ENCODE results near the gene NBEA. TPM values are rescaled to one million over a fixed set of nuclear protein-coding genes. Genes with fewer than 3 reads are reported as not detected.

The NBEA gene
- total RNA-seq, 2 experiments from 2014 or later = 0.29 to 0.45 TPM

DNA sequence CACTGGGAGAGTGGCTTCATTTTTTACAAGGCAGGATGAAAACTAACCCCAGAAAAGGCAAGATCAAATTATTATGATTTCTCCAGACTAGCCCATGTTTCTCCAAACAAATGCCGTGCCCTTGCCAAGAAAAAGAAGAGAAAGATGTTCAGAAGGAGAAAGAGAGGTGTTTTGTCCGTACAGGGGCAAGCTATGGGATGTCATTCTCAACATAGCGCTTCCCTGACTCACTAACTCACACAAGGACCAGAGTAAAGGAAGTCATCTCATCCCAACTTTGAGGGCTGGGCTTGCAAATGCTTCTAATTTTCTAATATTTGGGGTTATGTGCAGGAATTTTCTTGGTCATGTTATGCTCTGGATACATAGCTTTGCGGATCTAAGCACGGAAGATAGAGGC lies 758.6 kb downstream of the NBEA start:
- no peaks in the 10 kb centered on the region for H3K4me1 Mint-ChIP-seq
- H3K9me3 Mint-ChIP-seq = no peaks in the 10 kb centered on the region
- H3K4me3 Mint-ChIP-seq = no peak overlapping the region
- ChIA-PET CTCF (no interaction called here), POLR2A (no interaction called here)
- no peaks in the 10 kb centered on the region for H3K27me3 Mint-ChIP-seq
- H3K36me3 Mint-ChIP-seq (ENCODE audit: low read depth) = no peaks in the 10 kb centered on the region
- no peak for DNase-seq
- H3K27ac Mint-ChIP-seq = no peak overlapping the region

DNA sequence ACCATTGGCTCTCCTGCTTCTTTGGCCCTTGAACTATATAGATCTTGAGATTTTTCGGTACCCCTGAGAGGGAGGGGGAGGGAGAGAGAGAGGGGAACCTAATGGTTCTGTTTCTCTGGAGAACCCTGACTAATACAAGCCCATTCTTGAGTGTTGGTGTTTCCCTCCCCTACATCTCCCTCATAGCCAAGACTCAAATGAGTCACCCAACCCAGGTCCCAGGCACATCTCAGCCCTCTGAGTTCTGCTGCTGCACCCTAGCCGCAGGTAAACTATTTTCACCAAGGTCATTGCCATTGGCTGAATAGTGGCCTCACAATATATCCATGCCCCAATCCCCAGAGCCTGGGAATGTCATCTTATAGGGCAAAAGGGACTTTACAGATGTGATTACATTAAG lies 760.2 kb downstream of the NBEA start:
- ChIA-PET POLR2A (no interaction called here), CTCF (no interaction called here)
- no peak overlapping the region for H3K4me3 Mint-ChIP-seq
- no peaks in the 10 kb centered on the region for H3K27me3 Mint-ChIP-seq
- no peaks in the 10 kb centered on the region for H3K9me3 Mint-ChIP-seq
- no peak overlapping the region for H3K27ac Mint-ChIP-seq
- DNase-seq = no peak
- no peaks in the 10 kb centered on the region for H3K4me1 Mint-ChIP-seq
- H3K36me3 Mint-ChIP-seq (ENCODE audit: low read depth) = no peaks in the 10 kb centered on the region

DNA sequence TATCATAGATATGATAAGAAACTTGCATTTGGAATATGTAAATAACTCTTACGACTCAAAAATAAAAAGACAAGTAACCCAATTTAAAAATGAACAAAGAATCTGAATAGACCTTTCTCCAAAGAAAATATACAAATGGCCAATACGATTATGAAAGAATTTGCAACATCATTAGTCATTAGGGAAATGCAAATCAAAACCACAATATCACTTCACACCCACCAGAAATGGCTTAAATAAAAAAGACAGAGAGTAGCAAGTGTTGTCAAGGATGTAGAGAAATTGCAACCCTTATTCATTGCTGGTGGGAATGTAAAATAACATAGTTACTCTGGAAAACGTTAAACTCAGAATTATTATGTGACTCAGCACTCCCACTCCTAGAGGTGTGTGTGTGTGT lies 761.0 kb downstream of the NBEA start:
- no peak for DNase-seq
- Mint-ChIP-seq H3K36me3 (ENCODE audit: low read depth) (no peaks in the 10 kb centered on the region), H3K27ac (no peak overlapping the region), H3K27me3 (no peaks in the 10 kb centered on the region), H3K9me3 (no peaks in the 10 kb centered on the region), H3K4me1 (no peaks in the 10 kb centered on the region), H3K4me3 (no peak overlapping the region)
- CTCF ChIA-PET = no interaction called here
- POLR2A ChIA-PET = no interaction called here

DNA sequence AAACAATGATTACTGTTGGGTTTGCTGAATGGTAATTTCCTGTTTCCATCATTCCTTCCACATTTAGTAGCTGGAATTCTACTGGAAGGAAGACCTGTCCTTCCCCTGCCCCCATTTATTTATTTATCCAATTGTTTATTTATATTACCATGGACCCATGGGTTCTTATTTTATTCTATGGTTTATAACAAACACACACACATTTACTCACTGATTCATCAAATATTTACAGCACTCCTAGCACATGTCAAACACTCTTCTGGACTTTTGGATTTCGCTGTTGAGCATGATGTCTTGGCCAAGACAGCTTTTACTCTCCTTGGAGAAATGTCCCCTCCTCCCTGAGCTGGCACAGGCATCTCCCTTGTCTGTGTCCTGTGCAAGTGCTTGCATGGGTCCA lies 762.3 kb downstream of the NBEA start:
- Mint-ChIP-seq H3K9me3 (no peaks in the 10 kb centered on the region), H3K4me1 (no peaks in the 10 kb centered on the region), H3K27me3 (no peaks in the 10 kb centered on the region), H3K27ac (no peak overlapping the region), H3K36me3 (ENCODE audit: low read depth) (no peaks in the 10 kb centered on the region), H3K4me3 (no peak overlapping the region)
- no peak for DNase-seq
- POLR2A ChIA-PET = no interaction called here
- CTCF ChIA-PET = no interaction called here

DNA sequence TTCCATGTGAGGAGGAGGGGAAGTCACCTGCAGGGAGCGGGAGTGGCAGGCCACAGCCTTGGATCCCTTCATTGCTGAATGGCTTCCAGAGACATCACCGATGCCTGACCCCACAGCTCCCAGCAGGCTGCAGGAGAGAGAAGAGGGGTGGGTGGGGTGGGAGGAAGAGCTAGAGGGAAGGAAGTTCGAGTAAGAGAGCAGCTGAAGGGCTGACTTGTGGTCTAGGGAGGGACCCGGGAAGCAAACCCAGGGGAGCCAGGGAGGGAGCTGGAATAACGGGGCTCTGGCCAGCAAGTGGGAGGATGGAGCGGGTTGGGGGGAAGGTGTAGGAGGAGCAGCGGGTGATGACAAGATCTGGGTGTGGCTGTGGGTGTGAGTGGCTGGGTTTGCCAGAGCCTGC lies 764.2 kb downstream of the NBEA start:
- Mint-ChIP-seq H3K36me3 (ENCODE audit: low read depth) (no peaks in the 10 kb centered on the region), H3K9me3 (no peaks in the 10 kb centered on the region), H3K4me1 (no peaks in the 10 kb centered on the region), H3K27me3 (no peaks in the 10 kb centered on the region), H3K27ac (no peak overlapping the region), H3K4me3 (no peak overlapping the region)
- CTCF ChIA-PET = no interaction called here
- no peak for DNase-seq
- POLR2A ChIA-PET = no interaction called here

DNA sequence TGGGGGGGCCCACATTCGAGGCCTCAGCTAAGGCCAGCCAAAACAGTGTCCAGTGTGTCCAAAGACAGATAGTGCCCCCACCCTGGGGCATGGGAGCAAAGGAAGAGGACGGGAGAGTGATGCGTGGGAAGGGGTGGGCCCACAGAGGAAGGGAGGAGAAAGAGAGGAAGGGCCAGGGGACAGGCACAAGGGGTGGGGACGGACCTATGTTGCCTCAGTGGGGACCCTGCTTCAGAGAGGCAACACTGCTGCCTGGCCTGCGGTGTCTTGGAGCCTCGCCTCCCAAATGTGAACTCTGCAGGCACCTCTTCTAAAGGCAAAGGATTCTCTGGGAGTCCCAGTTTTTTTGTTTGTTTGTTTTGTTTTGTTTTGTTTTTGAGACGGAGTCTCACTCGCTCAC lies 764.7 kb downstream of the NBEA start:
- ChIA-PET CTCF (no interaction called here), POLR2A (no interaction called here)
- Mint-ChIP-seq H3K27me3 (no peaks in the 10 kb centered on the region), H3K4me1 (no peaks in the 10 kb centered on the region), H3K36me3 (ENCODE audit: low read depth) (no peaks in the 10 kb centered on the region), H3K9me3 (no peaks in the 10 kb centered on the region), H3K27ac (no peak overlapping the region), H3K4me3 (no peak overlapping the region)
- DNase-seq = no peak

DNA sequence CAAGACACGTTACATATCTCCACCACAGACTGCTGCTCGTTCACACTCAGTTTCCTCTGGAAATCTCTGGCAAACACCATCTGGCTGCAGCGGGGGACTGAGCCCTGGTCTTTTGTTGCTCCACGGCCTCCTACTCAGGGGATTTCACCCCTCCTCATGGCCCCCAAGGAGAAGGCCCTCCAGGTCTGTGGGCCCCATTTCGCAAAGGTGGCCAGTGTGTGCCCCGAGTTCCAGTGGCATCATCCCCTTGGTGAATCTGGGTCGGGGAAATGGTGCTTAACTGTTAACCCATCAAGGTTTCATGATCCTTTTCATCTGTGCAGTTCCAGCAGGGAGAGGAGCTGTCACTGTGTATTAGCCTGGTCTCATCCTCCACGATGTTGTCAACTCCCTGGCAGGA lies 769.8 kb downstream of the NBEA start:
- H3K4me3 Mint-ChIP-seq = no peak overlapping the region
- CTCF ChIA-PET = no interaction called here

DNA sequence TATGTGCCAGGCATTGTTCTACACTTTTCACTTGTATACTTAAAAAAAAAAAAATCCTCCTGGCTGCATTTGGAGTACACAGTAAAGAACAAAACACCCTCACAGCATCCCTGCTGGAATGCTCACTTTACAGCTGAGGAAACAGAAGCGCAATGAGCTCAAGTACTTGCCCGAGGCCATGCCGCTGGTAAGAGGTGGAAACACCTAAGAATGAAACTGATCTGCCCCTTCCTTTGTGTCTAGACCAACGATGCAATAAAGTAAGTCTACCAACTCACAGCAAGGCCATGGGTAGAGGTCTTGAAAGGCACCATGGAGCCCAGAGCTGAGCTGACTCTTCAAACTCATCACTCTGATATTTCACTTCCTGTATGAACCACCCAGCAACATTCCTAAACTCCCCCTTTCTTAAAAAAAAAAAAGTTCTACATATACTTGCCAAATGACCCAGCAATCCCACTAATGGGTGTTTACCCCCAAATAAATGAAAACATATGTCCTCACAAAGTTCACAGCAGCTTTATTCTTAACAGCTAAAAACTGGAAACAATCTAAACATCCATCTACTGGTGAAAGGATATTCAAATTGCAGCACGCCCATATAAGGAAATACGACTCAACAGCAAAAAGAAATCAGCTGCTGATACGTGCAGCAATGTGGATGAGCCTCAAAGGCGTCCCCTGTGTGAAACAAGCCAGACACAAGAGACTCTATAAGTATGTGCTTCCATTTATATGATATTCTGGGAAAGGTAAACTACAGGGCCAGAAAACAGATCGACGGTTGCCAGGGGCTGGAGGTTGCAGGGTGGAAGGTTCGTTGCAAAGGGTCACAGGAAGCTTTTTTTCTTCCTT lies 771.1 kb downstream of the NBEA start:
- no peaks in the 10 kb centered on the region for H3K36me3 Mint-ChIP-seq (ENCODE audit: low read depth)
- H3K27ac Mint-ChIP-seq = no peak overlapping the region
- no peaks in the 10 kb centered on the region for H3K27me3 Mint-ChIP-seq
- no peaks in the 10 kb centered on the region for H3K9me3 Mint-ChIP-seq
- ChIA-PET CTCF (interaction anchor here (0.6 kb wide), 1 partner anchor 289 kb away, joined by 4 read pairs; no protein-coding TSS in a partner anchor), POLR2A (interaction anchor here (0.5 kb wide), 1 partner anchor 546 kb away, joined by 3 read pairs; no protein-coding TSS in a partner anchor)
- H3K4me3 Mint-ChIP-seq = no peak overlapping the region
- DNase-seq = no peak
- no peaks in the 10 kb centered on the region for H3K4me1 Mint-ChIP-seq

More for the DNA sequence above, 769.8 kb downstream of the NBEA start:
- Mint-ChIP-seq H3K27me3 (no peaks in the 10 kb centered on the region), H3K27ac (no peak overlapping the region), H3K36me3 (ENCODE audit: low read depth) (no peaks in the 10 kb centered on the region), H3K4me1 (no peaks in the 10 kb centered on the region), H3K9me3 (no peaks in the 10 kb centered on the region)
- DNase-seq = no peak
- POLR2A ChIA-PET = no interaction called here

DNA sequence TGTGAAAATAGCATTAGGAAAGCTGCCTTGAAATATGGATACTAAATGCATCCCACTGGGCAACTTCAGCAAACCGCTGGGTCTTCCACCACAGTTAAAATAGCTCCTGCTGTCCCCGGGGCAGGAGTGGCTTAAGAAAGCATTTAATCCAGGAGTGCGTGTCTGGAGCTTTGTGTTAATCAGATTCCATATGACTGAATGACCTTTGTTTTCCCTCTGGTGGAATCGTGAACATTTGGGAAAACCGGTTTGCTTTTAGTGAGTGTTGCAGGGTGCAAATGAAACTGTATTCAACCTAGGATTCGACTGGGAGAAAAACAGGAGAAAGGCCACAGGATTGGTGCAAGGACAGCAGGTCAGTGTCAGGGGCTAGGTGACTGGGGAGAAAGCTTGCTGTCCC lies 772.1 kb downstream of the NBEA start:
- H3K27ac Mint-ChIP-seq = no peak overlapping the region
- H3K4me3 Mint-ChIP-seq = no peak overlapping the region
- CTCF ChIA-PET = no interaction called here
- H3K27me3 Mint-ChIP-seq = no peaks in the 10 kb centered on the region
- POLR2A ChIA-PET = no interaction called here
- H3K36me3 Mint-ChIP-seq (ENCODE audit: low read depth) = no peaks in the 10 kb centered on the region
- no peak for DNase-seq
- H3K4me1 Mint-ChIP-seq = no peaks in the 10 kb centered on the region
- no peaks in the 10 kb centered on the region for H3K9me3 Mint-ChIP-seq

DNA sequence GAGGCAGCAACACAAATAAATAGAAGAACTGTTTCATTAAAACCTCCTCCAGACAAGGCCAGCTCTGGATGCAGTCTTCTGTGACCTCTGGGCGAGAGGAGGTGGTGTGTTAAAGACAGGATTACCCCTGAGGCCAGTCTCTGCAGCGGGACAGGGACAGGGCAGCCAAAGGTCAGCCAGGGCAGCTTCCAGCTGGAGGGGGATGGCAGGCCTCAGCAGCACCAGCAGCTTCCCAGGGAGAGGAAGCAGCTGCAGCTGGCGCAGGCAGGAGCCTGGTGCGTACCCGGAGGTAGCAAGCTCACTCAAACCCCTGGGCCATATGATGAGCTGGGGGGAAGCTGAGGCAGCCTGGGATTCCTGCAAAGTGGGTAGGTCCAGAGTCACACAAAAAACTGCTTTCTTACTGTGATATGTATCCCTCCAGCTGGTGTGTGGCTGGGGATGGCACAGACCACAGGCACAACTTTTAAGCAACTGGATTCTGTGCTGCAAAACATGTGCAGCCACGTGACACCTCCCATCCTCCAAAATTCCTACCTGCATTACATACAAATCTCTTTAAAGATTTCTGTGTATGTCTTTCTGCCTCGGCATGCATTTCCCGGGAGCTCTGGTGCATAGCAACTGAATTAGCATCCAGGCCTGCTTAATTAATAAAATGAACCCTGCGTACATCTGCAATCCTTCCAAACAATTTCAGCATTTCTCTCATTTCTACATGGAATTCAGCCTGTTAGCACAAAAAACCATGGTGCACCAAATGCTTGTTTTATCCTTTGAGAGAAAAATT lies 772.7 kb downstream of the NBEA start:
- no peaks in the 10 kb centered on the region for H3K27me3 Mint-ChIP-seq
- CTCF ChIA-PET = interaction anchor here (0.6 kb wide), 1 partner anchor 72 kb away, joined by 3 read pairs; no protein-coding TSS in a partner anchor
- no peak overlapping the region for H3K4me3 Mint-ChIP-seq
- POLR2A ChIA-PET = no interaction called here
- no peaks in the 10 kb centered on the region for H3K9me3 Mint-ChIP-seq
- H3K4me1 Mint-ChIP-seq = no peaks in the 10 kb centered on the region
- no peaks in the 10 kb centered on the region for H3K36me3 Mint-ChIP-seq (ENCODE audit: low read depth)
- no peak overlapping the region for H3K27ac Mint-ChIP-seq
- DNase-seq = no peak

DNA sequence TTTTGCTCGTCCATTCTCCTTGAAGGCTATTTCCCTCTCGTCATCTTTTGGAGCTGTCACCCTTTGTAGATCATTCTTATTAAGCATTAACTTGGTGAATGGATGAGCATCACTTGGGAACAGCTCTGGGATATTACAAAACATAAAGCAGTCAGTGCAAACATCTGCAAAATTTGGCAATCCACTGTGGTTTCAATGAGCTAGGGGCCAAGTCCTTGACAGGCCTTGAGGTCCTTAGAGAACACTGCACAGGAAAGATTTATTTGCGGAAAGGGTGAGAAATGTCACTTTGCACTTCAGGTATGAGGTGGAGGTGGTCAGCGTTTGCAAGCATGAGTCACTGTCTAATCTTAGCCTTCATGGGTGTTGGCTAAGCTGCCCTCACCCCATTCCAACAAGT lies 774.1 kb downstream of the NBEA start:
- Mint-ChIP-seq H3K4me3 (no peak overlapping the region), H3K4me1 (peaks cover 7% of the 10 kb centered on the region), H3K36me3 (ENCODE audit: low read depth) (no peaks in the 10 kb centered on the region), H3K27me3 (no peaks in the 10 kb centered on the region), H3K27ac (no peak overlapping the region), H3K9me3 (no peaks in the 10 kb centered on the region)
- CTCF ChIA-PET = no interaction called here
- POLR2A ChIA-PET = no interaction called here
- DNase-seq = no peak

DNA sequence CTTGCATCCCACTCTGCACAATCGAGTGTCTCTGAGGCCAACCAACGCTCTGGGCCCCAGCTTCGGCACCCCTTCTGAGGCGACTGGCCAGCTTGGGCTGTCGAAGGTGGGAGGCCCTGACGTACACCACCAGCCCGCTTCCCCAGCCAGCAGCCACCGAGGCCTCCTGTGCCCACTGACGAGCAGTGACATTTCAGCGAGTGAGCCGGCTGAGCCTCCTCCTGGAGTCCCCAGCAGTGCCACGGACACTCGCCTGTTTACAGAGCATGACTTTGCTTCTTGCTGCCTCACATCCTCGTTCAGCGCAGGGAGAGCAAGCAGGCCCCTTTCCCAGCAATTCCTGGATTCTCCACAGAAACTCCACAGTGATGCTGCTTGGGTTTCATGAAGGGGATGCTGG lies 774.7 kb downstream of the NBEA start:
- H3K27me3 Mint-ChIP-seq = no peaks in the 10 kb centered on the region
- H3K27ac Mint-ChIP-seq = no peak overlapping the region
- peaks cover 7% of the 10 kb centered on the region for H3K4me1 Mint-ChIP-seq
- ChIA-PET CTCF (no interaction called here), POLR2A (no interaction called here)
- no peak overlapping the region for H3K4me3 Mint-ChIP-seq
- H3K9me3 Mint-ChIP-seq = no peaks in the 10 kb centered on the region
- DNase-seq = no peak
- H3K36me3 Mint-ChIP-seq (ENCODE audit: low read depth) = no peaks in the 10 kb centered on the region

DNA sequence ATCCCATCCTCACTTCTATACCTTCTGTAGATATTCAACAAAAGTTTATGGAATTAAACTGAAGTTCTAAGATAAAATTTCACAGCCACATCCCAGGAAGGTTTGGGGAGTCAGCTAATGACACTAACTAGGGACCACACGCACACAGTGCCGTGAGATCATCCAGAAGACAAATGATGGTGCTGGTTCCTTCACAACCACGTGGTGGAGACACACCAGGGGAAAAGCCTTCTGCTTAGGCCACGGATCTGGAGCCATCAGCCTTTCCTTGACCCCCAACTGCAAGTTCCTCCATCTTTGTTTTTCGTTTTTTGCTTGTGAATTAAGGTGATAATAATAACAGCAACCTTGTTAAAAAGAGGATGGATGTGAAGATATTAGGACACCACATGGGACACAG lies 776.0 kb downstream of the NBEA start:
- POLR2A ChIA-PET = no interaction called here
- Mint-ChIP-seq H3K4me3 (no peak overlapping the region), H3K9me3 (no peaks in the 10 kb centered on the region), H3K4me1 (peaks cover 7% of the 10 kb centered on the region), H3K36me3 (ENCODE audit: low read depth) (no peaks in the 10 kb centered on the region), H3K27ac (no peak overlapping the region), H3K27me3 (peaks cover 7% of the 10 kb centered on the region)
- DNase-seq = no peak
- CTCF ChIA-PET = no interaction called here

DNA sequence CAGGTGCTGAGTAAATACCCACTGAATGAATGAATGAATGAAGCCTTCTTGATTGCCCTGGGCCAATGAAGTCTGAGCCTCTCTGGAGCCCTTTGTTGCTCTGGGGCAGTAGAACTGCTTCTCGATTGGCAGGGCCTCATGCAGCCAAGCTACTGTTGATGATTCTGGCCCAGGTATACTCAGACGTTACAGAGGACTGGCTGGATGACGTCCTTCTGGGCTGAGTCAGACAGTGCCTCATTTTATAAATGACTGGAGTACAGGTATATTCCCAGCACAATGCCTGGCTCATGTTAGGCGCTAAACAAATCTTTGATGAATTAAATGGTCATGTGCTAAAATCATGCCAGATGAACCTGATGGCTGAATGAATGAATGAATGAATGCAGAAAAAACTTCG lies 778.2 kb downstream of the NBEA start:
- ChIA-PET POLR2A (no interaction called here), CTCF (no interaction called here)
- Mint-ChIP-seq H3K36me3 (ENCODE audit: low read depth) (no peaks in the 10 kb centered on the region), H3K9me3 (no peaks in the 10 kb centered on the region), H3K27ac (no peak overlapping the region), H3K4me3 (no peak overlapping the region), H3K27me3 (peaks cover 8% of the 10 kb centered on the region), H3K4me1 (peaks cover 7% of the 10 kb centered on the region)
- DNase-seq = no peak

All from activated CD4-positive, alpha-beta T cell treated with anti-CD3 and anti-CD28 coated beads, Interleukin-2, amount 10 ng/mL, durations not matched to agents 7 days and 5 days (primary cell).